ENCODE measurements around the gene MMP23B.
"Not testable (repeated sequence)": the region's sequence is repeated elsewhere in the genome, so short reads cannot be mapped to it uniquely, and the experiment has no call there.

MMP23B gene

GRCh38 chr1:1621173-1622009, 10.6 kb upstream of the MMP23B start:
- no peak for DNase-seq

- DNase-seq, result no peak
Measured at GRCh38 chr1:1622010-1622787, 9.8 kb upstream of the MMP23B start.

DNA sequence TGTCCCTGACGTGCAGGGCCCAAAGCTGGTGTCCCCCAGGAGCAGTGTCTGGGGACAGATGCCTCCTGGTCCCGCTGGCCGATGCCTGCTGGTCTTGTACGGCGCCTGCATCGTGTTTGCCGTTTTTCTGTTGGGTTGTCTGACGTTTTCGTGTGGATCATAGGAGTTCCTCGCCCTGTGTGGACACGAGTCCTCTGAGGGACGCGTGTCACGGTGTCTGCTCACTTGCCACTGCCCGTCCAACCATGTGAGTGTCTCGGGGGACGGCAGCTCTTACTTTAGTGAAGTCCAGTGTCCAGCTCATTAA, 9.2 kb upstream of the MMP23B start:
- no peak for DNase-seq

- DNase-seq, result no peak
Measured at GRCh38 chr1:1623181-1623630, 8.8 kb upstream of the MMP23B start.

DNA sequence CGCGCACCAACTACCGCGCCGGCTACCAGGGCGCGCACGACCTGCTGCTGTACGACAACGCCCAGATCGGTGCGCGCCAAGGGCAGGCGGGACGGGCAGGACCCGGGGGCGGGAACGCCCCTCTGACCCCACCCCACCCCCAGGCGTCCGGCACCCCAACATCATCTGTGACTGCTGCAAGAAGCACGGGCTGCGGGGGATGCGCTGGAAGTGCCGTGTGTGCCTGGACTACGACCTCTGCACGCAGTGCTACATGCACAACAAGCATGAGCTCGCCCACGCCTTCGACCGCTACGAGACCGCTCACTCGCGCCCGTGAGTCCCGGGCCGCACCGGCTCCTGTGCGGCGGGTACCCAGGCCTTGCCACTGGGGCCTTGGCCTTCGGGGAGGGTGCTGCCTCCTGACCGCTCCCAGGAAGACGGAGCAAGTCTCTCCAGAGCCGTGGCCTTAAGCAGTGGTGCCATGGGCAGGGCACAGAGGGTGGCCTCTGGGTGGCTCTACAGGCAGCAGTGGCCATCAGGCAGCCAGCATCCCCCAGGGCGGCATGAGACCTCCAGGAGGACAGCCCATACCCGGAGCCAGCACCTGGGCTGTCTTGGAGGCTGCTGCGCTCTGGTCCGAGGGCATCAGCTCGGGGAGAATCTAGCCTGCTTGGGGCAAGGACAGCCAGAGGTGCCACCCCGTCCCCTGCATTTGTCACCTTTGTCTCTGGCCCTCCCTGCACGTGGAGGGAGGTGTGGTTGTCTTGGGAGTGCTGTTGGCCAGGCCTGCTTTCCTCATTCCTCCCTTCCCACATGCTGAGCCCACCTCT, 8.1 kb upstream of the MMP23B start:
- DNase-seq, result no peak

DNA sequence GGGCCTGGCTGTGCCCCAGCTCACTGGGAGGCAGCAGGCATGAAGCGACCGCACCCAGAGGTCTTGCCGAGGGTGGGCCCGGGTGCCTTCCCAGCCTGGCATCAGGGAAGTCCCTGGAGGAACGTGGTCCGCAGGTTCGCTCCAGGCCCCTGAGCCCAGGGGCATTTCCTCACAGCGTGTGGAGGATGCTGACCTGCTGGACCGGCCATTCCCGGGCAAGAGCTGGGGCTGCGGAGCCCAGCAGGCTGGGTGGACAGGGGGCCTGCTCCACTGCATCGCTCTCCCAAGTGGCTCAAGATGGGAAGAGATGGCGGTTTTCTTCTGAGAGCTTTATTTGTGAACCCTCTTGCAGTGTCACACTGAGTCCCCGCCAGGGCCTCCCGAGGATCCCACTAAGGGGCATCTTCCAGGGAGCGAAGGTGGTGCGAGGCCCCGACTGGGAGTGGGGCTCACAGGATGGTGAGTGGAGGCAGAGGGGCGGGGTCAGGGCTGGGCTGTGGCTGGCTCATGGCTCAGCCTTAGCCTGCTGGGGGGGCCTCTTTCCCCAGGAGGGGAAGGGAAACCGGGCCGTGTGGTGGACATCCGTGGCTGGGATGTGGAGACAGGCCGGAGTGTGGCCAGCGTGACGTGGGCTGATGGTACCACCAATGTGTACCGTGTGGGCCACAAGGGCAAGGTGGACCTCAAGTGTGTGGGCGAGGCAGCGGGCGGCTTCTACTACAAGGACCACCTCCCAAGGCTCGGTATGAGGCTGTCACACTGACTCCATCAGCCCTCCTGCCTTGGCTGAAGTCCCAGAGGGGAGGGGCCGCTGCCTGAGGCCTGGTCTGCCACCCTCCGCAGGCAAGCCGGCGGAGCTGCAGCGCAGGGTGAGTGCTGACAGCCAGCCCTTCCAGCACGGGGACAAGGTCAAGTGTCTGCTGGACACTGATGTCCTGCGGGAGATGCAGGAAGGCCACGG, 7.2 kb upstream of the MMP23B start:
- no peak for DNase-seq

- no peak for DNase-seq
Measured at GRCh38 chr1:1625404-1625775, 6.6 kb upstream of the MMP23B start.

- DNase-seq, result no peak
Measured at GRCh38 chr1:1625824-1626206, 6.2 kb upstream of the MMP23B start.

DNA sequence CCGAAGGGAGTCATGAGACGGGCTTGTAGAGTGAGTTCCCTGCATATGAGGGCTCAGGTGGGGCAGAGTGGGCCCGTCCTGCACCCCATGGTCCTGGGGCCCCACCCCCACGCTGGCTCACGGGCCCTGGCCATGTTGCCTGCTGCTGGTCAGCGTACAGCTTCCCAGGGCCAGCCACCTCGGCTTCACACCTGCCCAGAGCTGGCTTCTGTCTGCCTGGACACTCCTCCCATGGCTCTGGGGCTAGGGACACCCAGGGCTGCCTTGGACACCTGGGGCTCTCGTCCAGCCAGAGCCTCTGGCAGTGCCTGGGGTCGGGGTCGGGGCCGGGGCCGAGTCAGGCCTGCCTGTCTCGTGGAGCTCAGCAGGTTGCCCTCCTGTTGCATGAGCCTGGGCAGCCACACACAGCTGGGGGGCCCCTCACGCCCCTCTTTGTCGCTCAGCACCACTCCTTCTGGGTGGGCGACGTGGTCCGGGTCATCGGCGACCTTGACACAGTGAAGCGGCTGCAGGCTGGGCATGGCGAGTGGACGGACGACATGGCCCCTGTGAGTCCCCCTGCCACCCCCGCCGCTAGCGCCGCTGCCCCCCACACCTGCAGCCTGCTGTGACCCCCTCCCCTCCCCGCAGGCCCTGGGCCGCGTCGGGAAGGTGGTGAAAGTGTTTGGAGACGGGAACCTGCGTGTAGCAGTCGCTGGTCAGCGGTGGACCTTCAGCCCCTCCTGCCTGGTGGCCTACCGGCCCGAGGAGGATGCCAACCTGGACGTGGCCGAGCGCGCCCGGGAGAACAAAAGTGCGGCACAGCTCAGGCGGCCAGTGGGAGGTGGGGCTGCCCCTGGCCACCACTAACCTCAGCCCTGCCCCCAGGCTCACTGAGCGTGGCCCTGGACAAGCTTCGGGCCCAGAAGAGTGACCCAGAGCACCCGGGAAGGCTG, 5.5 kb upstream of the MMP23B start:
- no peak for DNase-seq

DNA sequence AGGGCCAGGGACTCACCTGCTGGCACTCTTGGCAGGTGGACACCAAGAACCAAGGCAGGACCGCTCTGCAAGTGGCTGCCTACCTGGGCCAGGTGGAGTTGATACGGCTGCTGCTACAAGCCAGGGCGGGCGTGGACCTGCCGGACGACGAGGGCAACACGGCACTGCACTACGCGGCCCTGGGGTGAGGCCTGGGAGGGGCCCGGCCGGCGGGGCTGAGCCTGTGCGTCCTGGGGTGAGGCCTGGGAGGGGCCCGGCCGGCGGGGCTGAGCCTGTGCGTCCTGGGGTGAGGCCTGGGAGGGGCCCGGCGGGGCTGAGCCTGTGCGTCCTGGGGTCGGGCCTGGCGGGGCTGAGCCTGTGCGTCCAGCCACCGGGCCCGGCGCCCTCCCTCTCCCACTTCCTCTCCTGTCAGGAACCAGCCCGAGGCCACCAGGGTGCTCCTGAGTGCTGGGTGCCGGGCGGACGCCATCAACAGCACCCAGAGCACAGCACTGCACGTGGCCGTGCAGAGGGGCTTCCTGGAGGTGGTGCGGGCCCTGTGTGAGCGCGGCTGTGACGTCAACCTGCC, 4.6 kb upstream of the MMP23B start:
- DNase-seq, result no peak

GRCh38 chr1:1627829-1628753, 3.9 kb upstream of the MMP23B start:
- no peak for DNase-seq

DNA sequence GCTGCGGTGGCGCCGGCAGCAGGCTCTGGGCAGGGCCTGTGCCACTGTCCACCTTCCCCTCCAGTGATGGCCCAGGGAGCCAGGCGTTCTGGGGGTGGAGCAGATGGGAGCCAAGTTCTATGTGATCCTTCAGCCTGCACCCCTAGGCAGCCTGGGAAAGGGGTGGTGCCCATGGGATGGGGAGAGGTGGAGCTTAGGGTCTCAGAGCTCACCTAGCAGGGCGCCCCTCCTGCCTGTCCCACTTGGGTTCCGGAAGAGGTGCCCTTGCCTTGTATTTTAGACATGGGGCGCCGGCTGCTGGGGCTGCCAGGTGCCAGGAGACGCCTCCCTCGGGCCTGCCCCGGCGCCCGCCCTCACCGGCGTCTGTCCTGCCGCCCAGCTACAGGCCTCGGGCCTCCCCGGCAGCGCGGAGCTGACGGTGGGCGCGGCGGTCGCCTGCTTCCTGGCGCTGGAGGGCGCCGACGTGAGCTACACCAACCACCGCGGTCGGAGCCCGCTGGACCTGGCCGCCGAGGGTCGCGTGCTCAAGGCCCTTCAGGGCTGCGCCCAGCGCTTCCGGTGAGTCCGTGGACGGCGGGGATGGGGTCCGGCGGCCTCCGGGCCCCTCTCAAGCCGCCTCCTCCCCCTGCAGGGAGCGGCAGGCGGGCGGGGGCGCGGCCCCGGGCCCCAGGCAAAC, 3.1 kb upstream of the MMP23B start:
- DNase-seq, result peak; percentile 57

DNA sequence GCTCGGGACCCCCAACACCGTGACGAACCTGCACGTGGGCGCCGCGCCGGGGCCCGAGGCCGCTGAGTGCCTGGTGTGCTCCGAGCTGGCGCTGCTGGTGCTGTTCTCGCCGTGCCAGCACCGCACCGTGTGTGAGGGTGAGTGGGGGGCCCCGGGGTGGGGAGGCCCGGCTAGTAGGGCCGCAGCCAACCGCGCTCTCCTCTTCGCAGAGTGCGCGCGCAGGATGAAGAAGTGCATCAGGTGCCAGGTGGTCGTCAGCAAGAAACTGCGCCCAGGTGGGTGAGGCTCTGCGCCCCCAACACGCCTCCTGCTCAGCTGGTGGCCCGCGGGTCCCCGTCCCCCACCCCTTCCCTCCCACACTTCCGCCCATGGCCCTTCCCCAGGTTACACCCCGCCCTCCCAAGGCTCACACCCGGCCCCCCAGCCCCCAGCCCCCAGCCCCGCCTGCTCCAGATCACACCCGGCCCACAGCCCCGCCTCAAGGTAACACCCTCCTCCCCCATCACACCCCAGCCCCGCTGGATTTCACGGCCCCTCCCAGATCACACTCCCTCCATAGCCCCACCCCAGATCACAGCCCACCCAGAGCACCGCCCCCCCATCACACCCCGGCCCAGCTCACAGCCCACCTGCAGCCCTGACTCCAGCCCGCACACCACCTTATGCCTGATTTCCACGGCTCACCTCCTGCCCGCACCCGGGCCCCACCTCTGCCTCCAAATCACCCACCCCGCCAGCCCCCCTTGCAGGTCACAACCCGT, 2.4 kb upstream of the MMP23B start:
- peak; percentile 91 for DNase-seq

DNA sequence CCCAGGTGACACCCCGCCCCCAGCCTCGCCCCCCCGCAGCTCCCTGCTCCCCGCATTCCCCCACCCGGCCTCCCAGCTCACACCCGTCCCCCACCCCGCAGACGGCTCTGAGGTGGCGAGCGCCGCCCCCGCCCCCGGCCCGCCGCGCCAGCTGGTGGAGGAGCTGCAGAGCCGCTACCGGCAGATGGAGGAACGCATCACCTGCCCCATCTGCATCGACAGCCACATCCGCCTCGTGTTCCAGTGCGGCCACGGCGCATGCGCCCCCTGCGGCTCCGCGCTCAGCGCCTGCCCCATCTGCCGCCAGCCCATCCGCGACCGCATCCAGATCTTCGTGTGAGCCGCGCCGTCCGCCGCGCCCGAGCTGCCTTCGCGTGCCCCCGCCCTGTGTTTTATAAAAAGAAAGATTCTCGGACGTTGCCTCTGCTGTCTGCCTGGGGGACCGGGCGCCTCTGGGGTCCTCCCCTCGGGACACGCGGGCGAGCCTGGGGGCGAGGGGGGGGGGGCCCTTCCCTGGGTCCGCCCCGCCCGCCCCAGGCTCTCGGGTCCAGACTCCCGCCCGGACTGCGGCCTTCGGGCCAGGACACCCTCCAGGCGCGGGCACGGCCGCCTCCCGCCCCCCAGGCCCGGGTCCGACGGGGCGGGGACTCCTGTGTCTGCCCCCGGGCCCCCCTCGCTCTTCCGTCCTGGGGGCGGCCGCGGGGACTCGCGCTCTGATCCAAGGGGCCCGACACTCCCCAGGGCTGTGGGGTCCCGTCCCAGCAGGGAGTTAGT, 1.6 kb upstream of the MMP23B start:
- DNase-seq, result peak; percentile 97

- peak; percentile 75 for DNase-seq
Measured at GRCh38 chr1:1630965-1631781, 800 bp upstream of the MMP23B start.

- DNase-seq, result not testable (repeated sequence)
Measured at GRCh38 chr1:1633409-1633808, 1.4 kb downstream of the MMP23B start.

DNA sequence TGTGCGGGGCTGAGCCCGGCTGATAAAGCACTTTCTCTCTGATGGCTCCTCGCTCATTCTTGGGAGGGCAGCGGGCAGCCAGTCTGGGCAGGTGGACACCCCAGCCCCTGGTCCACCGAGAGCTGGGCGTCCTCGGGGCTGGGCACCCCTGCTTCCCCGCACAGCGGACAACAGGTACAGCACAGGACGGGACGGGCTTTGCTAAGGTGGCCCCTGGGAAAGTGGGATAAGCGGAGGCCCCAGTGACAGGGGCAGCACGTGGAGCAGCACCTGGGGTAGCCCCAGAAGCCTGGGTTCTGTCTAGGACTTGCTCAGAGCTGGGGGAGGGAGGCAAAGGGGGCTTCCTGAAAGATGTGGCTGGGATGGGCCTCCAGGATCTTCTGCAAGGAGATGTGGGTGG, 2.6 kb downstream of the MMP23B start:
- DNase-seq, result not testable (repeated sequence)

Data from CD4-positive, alpha-beta T cell treated with Interleukin-21 for 1 hour (primary cell).